Stimulated activated CD4-positive, alpha-beta T cell treated with anti-CD3 and anti-CD28 coated beads, Interleukin-2, amount 100 ng/mL, for 48 hours (primary cell): Measurements from ENCODE around the gene ABCB1.
"Not testable (repeated sequence)": the region's sequence is repeated elsewhere in the genome, so short reads cannot be mapped to it uniquely, and the experiment has no call there.

Source experiments
- DNase-seq, 2 donors: peaks; one replicate each; pipeline ENCODE4 v3.0.0-alpha.2; 2020

ABCB1 gene

GRCh38 chr7:87574630-87575029, 26.1 kb downstream of the ABCB1 start:
- DNase-seq: no peak

DNA sequence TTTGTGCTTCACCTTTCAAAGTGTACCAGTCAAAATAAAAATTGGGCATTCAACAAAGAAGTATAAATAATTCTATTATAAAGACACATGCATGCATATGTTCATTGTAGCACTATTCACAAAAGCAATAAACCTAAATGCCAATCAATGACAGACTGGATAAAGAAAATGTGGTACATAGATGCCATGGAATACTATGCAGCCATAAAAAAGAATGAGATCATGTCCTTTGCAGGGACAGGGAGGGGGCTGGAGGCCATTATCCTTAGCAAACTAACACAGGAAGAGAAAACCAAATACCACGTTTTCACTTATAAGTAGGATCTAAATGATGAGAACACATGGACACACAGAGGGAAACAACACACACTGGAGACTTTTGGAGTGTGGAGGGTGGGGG, 28.2 kb downstream of the ABCB1 start:
- DNase-seq: not testable (repeated sequence)

- no peak for DNase-seq
These were observed 30.5 kb downstream of the ABCB1 start for GRCh38 chr7:87570178-87570577.

DNA sequence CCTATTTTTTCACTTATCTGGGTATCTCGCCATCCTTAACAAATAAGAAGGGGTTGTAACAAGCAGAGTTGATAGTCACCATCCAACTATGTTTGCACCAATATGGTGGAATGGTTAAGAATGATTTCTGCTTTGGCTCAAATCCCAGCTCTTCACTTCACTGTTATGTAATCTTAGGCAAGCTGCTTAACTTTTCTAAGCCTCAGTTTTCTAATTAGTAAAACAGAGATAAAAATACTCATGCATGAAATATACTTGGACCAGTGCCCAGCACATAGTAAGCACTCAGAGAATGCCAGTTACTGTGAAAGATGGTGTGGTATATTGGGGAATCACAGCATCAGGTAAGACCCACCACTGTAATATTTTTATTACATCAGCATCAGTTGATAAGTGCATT, 33.6 kb downstream of the ABCB1 start:
- no peak for DNase-seq

- no peak for DNase-seq
These were observed 34.3 kb downstream of the ABCB1 start for GRCh38 chr7:87566311-87566900.

DNA sequence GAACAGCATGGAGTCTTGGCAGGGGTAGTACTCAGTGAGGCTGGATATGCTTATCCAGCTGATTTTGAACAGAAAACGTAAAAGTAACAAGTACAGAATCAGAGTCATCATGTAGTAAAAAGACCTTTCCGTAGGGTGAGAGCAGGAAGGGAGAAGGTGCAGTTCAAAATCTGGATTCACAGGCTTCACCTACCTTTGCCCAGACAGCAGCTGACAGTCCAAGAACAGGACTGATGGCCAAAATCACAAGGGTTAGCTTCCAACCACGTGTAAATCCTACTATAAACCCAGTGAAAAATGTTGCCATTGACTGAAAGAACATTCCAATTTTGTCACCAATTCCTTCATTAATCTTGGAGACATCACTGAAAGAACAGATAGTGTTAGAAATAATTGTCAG, 34.8 kb downstream of the ABCB1 start:
- no peak for DNase-seq

DNA sequence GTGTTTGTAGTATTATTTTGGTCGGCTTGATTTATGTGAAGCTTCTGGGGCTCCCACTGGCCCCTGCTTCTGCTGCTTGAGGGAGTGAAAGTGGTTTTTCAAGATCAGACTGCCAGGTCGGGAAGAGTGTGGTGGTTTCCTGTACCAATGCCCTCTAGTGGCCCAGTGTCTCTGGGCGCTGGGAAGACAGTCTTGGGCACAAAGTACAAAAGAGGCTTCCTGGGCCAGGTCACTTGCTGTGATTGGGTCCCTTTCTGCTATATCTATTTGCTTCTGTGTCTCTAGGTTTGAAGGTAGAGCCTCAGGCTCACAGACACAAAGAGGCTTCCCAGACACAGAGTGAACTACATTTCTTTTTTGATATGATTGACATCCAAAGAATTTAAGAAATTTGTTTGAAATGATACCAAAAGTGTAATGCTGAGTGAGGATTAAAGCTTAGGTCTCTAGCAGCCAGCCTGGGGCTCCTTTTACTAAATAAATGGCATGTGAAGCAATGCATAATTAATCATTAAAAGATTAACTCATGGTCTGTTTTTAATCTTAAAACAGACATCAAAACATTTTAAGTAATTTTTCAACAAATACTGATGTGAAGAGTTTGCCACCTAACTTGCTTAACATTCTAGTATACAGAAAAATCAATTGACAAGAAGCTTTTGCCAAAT, 36.3 kb downstream of the ABCB1 start:
- DNase-seq: peak in 1 of 2 donors; percentile 8

GRCh38 chr7:87561702-87562101, 39.0 kb downstream of the ABCB1 start:
- no peak for DNase-seq

DNA sequence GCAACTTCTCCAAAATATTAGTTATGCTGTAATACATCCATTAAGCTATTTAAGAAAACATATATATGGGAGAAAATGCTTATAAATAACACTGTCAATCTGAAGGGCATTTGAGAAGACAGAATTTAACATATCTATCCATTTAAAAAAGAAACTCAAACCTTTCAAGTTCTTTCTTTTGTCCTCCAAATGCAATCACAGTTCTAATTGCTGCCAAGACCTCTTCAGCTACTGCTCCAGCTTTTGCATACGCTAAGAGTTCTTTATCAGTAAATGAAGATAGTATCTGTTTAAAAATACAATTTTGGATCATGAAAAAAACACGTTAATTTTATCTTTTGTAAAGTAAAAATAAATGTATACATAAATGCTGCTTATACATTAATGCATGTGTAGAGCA, 39.6 kb downstream of the ABCB1 start:
- DNase-seq: no peak

GRCh38 chr7:87552351-87552900, 48.3 kb downstream of the ABCB1 start:
- no peak for DNase-seq

DNA sequence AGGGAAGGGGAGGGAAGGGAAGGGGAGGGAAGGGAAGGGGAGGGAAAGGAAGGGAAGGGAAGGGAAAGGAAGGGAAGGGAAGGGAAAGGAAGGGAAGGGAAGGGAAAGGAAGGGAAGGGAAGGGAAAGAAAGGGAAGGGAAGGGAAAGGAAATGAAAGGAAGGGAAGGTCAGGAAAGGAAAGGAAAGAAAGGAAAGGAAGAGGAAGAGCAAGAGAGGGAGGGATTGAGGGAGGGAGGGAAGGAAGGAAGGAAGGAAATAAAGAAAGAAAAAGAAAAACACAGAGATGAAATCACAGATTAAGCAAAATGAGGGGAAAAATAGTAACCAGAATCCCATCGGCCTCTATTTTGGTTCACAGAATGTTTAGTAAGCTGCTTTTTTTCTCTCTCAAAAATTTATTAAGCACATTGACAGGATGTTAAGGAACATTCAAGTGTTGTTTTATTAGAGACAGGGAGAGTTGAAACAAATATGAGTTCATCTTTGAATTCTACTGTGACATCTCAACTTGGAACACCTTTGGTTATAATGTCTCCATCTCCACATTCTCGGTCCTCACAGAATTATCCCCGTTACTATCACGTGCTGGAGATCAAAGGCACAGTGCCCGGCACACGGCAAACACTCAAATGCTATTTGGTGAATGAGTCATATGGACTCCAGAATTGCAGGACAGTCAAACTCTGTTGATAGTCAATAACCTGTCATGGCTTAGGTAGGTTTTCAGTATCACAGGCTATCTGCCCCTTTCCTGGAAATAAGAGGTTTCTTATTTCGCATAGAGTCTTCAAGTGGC, 52.4 kb downstream of the ABCB1 start:
- DNase-seq: no peak

DNA sequence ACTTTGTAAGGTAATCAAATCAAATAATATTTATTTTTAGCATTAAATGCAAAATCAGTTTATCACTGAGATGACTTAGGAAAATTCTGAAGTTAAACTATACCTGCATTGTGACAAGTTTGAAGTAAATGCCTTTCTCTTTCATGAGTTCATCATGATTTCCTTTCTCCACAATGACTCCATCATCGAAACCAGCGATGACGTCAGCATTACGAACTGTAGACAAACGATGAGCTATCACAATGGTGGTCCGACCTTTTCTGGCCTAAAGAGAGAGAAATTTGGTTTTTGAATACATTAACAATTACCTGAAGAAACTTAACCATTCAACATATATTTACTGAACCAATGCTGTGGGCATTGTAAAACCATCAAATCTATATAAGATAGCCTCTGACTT, 54.9 kb downstream of the ABCB1 start:
- no peak for DNase-seq

DNA sequence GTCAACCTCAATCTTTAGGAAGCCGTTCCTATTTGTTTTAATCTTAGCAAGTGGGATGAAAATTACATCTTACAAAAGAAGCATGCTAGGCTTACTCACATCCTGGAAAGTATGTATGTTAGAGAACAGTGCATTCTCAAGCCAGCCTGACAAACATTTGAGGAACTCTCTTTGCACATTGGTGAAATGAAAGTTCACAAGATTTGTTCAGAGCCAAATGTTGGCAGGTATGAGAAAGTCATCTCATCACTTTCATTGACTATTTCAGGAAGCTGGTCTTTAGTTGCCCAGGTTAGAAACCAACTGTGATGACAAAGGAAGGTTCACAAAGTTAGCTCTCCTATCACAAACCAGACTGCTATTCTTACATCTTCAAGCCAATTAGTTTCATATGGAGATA, 57.1 kb downstream of the ABCB1 start:
- no peak for DNase-seq

- DNase-seq: no peak
These were observed 59.0 kb downstream of the ABCB1 start for GRCh38 chr7:87541648-87542047.

- no peak for DNase-seq
These were observed 62.6 kb downstream of the ABCB1 start for GRCh38 chr7:87538052-87538451.

GRCh38 chr7:87534072-87534471, 66.6 kb downstream of the ABCB1 start:
- no peak for DNase-seq

DNA sequence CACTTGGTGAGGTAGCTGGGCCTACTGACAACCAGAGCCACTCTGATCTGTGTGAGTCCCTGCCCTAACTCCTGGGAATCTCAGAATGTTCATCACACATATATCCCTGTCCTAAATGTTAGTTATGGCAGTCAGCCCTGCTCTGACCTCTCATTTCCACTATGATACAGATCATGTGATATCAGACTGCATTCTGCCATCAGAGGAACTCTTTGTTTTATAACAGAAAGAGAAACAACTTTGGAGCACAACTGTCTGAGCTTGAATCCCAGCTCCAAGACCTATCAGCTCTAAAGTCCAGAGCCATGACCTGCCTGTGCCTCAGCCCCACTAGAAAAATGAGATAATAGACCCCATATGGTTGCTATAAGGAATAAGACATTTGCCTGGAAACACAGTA, 70.6 kb downstream of the ABCB1 start:
- no peak for DNase-seq

DNA sequence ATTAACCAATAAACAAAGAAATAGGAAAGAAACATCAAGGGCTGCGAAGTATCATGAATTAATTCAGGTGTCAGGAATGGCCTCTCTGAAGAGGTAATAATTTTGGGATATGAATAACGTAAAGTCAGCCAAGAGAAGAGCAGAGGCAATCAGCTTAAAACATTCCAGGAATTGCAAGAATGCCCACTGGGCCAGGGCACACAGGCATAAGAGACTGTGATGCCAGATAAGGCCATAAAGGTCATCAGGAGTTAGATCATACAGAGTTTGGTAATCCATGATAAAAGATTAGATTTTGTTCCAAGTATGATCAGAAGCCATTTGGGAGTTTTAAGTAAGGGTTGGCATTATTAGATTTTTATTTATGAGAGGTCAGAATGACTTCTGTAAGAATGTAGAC, 72.0 kb downstream of the ABCB1 start:
- no peak for DNase-seq

GRCh38 chr7:87518735-87519134, 81.9 kb downstream of the ABCB1 start:
- DNase-seq: no peak

GRCh38 chr7:87517891-87518290, 82.8 kb downstream of the ABCB1 start:
- no peak for DNase-seq

GRCh38 chr7:87517136-87517815, 83.4 kb downstream of the ABCB1 start:
- DNase-seq: no peak

- no peak for DNase-seq
These were observed 86.8 kb downstream of the ABCB1 start for GRCh38 chr7:87513735-87514335.

- DNase-seq: no peak
These were observed 87.8 kb downstream of the ABCB1 start for GRCh38 chr7:87512906-87513305.
